Measurements from ENCODE around the gene MSGN1.

- TF ChIP-seq CTCF (IDR thresholded peaks at IDR 0.05; ENCODE audit: insufficient read depth, low read length, poor library complexity, severe bottlenecking) = no peak
- no peak for TF ChIP-seq EZH2phosphoT487 (conservative IDR thresholded peaks at IDR 0.05; ENCODE audit: low read length)
Observed at GRCh38 chr2:17857021-17857420, 40.8 kb downstream of the MSGN1 start.
